Keratinocyte (primary cell): ENCODE results near the gene KIF5A. TPM values are rescaled to one million over a fixed set of nuclear protein-coding genes. Genes with fewer than 3 reads are reported as not detected.

ENCODE experiments used
- DNase-seq: peaks from one replicate; pipeline ENCODE4 v3.0.0-alpha.2; 2011; ENCODE audit warnings: low read depth, missing footprints, low spot score
- FAIRE-seq: peaks from 2 replicates; lab custom pipeline; 2011; peaks lifted over from hg19 to GRCh38; lab: Jason Lieb, UNC
- H2AFZ ChIP-seq: 2 replicates; pipeline ENCODE4 v1.6.0; 2012; ENCODE audit warnings: low read length, control low read depth, inconsistent platforms; ENCODE audit not compliant: control insufficient read depth
- H3K27ac ChIP-seq: 2 replicates; pipeline ENCODE4 v1.5.1; 2011; ENCODE audit warnings: low read length; ENCODE audit not compliant: control insufficient read depth, insufficient read depth
- H3K27me3 ChIP-seq: 3 replicates; pipeline ENCODE4 v1.6.0; 2011; ENCODE audit warnings: low read length; ENCODE audit not compliant: control insufficient read depth, insufficient read depth; ENCODE audit errors: extremely low read depth
- H3K36me3 ChIP-seq, 2 experiments: 2 replicates in 1 of 2; 3 replicates in 1 of 2; pipeline ENCODE4 v1.5.1; 2011; ENCODE audit warnings: low read length in 2 of 2, mild to moderate bottlenecking in 1 of 2; ENCODE audit not compliant: control insufficient read depth in 2 of 2, insufficient read depth in 2 of 2; ENCODE audit errors: extremely low read depth in 1 of 2
- H3K4me1 ChIP-seq: 3 replicates; pipeline ENCODE4 v1.5.1; 2011; ENCODE audit warnings: low read length; ENCODE audit not compliant: control insufficient read depth, insufficient read depth; ENCODE audit errors: extremely low read depth
- H3K4me2 ChIP-seq: 3 replicates; pipeline ENCODE4 v1.6.0; 2011; ENCODE audit warnings: low read depth, low read length; ENCODE audit not compliant: control insufficient read depth, insufficient read depth; ENCODE audit errors: extremely low read depth
- H3K4me3 ChIP-seq, 3 experiments: fragments of 200-600 bp in 1 of 3; sonication (generic) in 1 of 3; 2 replicates in 2 of 3; 3 replicates in 1 of 3; pipeline ENCODE4 v1.5.1; 2011 to 2016; ENCODE audit warnings: low read length in 3 of 3, mild to moderate bottlenecking in 3 of 3, control low read depth in 2 of 3, inconsistent platforms in 1 of 3, low read depth in 1 of 3, mixed read lengths in 1 of 3, mixed run types in 1 of 3, moderate library complexity in 1 of 3; ENCODE audit not compliant: control insufficient read depth in 2 of 3, insufficient read depth in 2 of 3; ENCODE audit errors: extremely low read depth in 1 of 3
- H3K79me2 ChIP-seq: 2 replicates; pipeline ENCODE4 v1.6.0; 2012; ENCODE audit warnings: low read length; ENCODE audit not compliant: control insufficient read depth, insufficient read depth
- H3K9ac ChIP-seq: 3 replicates; pipeline ENCODE4 v1.6.0; 2011; ENCODE audit warnings: low read length; ENCODE audit not compliant: control insufficient read depth, insufficient read depth; ENCODE audit errors: extremely low read depth
- H3K9me1 ChIP-seq: 3 replicates; pipeline ENCODE4 v1.6.0; 2011; ENCODE audit warnings: low read length; ENCODE audit not compliant: control insufficient read depth, insufficient read depth; ENCODE audit errors: extremely low read depth
- H3K9me3 ChIP-seq: 2 replicates; pipeline ENCODE4 v1.5.1; 2012; ENCODE audit warnings: low read depth, low read length; ENCODE audit not compliant: control insufficient read depth
- H4K20me1 ChIP-seq: 3 replicates; pipeline ENCODE4 v1.6.0; 2011; ENCODE audit warnings: low read length; ENCODE audit not compliant: control insufficient read depth, insufficient read depth; ENCODE audit errors: extremely low read depth
- CTCF ChIP-seq, 3 experiments: IDR thresholded peaks in 1 of 3; conservative IDR thresholded peaks in 1 of 3; optimal IDR thresholded peaks in 1 of 3; 2 replicates in 2 of 3; 3 replicates in 1 of 3; pipeline versions ENCODE3 to v1.5.1; 2011; ENCODE audit warnings: low read length in 3 of 3, mild to moderate bottlenecking in 3 of 3, moderate library complexity in 2 of 3, control low read depth in 1 of 3, inconsistent platforms in 1 of 3; ENCODE audit not compliant: insufficient read depth in 2 of 3; ENCODE audit errors: extremely low read depth in 1 of 3
- EZH2 ChIP-seq: IDR thresholded peaks from one replicate; pipeline ENCODE4 v1.6.1; 2012; ENCODE audit warnings: inconsistent platforms, mild to moderate bottlenecking, low read length, moderate library complexity
- dilution Hi-C: fragments of 300-500 bp; cut with MboI; formaldehyde crosslinking; loops from one replicate; pipeline ENCODE4 v1.7.0; 2020; ENCODE audit warnings: low sequenced_read_pairs; ENCODE audit not compliant: extremely low pct_ligation_motif_present
- polyA plus RNA-seq, 5 experiments: library from polyadenylated mRNA; depleted of rRNA in 3 of 5; stranded (reverse) in 3 of 5; stranded (forward) in 1 of 5; unstranded in 1 of 5; fragments of >200 nt; gene quantifications; 1 replicate in 1 of 5; 2 replicates in 3 of 5; 3 replicates in 1 of 5; pipeline versions ENCODE4 v1.2.1 to v1.2.3, GENCODE V29; 2011 to 2012; ENCODE audit warnings: missing spikeins in 2 of 5, low read depth in 1 of 5, low replicate concordance in 1 of 5

KIF5A gene
- polyA plus RNA-seq, 1 donor (not counting 4 experiments of a cell fraction or from before 2014, with no cell fraction given), result 0.05 TPM

- no peak for DNase-seq
Measured at GRCh38 chr12:57529831-57530230, 20.0 kb upstream of the KIF5A start.

GRCh38 chr12:57530396-57531142 is 19.3 kb upstream of the KIF5A start:
- TF ChIP-seq CTCF (optimal IDR thresholded peaks at IDR 0.05 in 1 of 3, IDR thresholded peaks at IDR 0.05 in 1 of 3, conservative IDR thresholded peaks at IDR 0.05 in 1 of 3; ENCODE audit: extremely low read depth in 1 of 3, insufficient read depth in 2 of 3, low read length in 3 of 3) (no peak), EZH2 (no peak)
- Histone ChIP-seq H3K36me3 (peaks cover 48 to 55% of the 10 kb centered on the region in 2 experiments), H3K9ac (no peak overlapping the region), H3K9me1 (no peaks in the 10 kb centered on the region), H3K79me2 (peaks cover under 1% of the 10 kb centered on the region), H3K4me1 (no peaks in the 10 kb centered on the region), H3K27ac (no peak overlapping the region), H3K4me2 (no peak overlapping the region), H4K20me1 (no peaks in the 10 kb centered on the region), H3K27me3 (no peaks in the 10 kb centered on the region), H2AFZ (no peak overlapping the region), H3K4me3 (no peak overlapping the region), H3K9me3 (no peaks in the 10 kb centered on the region)
- FAIRE-seq, result no peak
- dilution Hi-C loops, result no loop called here
- DNase-seq, result no peak

More at GRCh38 chr12:57529831-57530230, 20.0 kb upstream of the KIF5A start:
- dilution Hi-C loops, result no loop called here
- Histone ChIP-seq H3K9me1 (no peaks in the 10 kb centered on the region), H3K27ac (no peak overlapping the region), H4K20me1 (no peaks in the 10 kb centered on the region), H3K4me1 (peaks cover 1% of the 10 kb centered on the region), H3K36me3 (peaks cover 48 to 50% of the 10 kb centered on the region in 2 experiments), H3K4me2 (no peak overlapping the region), H3K27me3 (no peaks in the 10 kb centered on the region), H3K4me3 (no peak overlapping the region), H3K9ac (no peak overlapping the region), H3K79me2 (peaks cover 6% of the 10 kb centered on the region), H2AFZ (no peak overlapping the region), H3K9me3 (no peaks in the 10 kb centered on the region)
- no peak for FAIRE-seq
- no peak for TF ChIP-seq EZH2
- TF ChIP-seq CTCF (optimal IDR thresholded peaks at IDR 0.05 in 1 of 3, IDR thresholded peaks at IDR 0.05 in 1 of 3, conservative IDR thresholded peaks at IDR 0.05 in 1 of 3; ENCODE audit: extremely low read depth in 1 of 3, insufficient read depth in 2 of 3, low read length in 3 of 3), result no peak
